WTC11 (cell line): Measurements from ENCODE around the gene MAN2B2. TPM values are rescaled to one million over a fixed set of nuclear protein-coding genes. Genes with fewer than 3 reads are reported as not detected.

Source experiments
- ATAC-seq: fragments of 200-7000 bp; cut with Tn5 transposase; 2 replicates; pipeline ENCODE4 v1.10.0; 2021; ENCODE audit warnings: mild to moderate bottlenecking, moderate library complexity
- CTCF ChIA-PET: fragments of 300-600 bp; sonication (Branson Sonifier 250); formaldehyde crosslinking; loops from one replicate; lab custom pipeline; 2021; ENCODE audit warnings: antibody characterized with exemption; lab: Charles Lee
- POLR2A ChIA-PET: fragments of 350-600 bp; sonication (Branson Sonifier 250); formaldehyde crosslinking; loops from one replicate; lab custom pipeline; 2021; ENCODE audit warnings: antibody characterized with exemption; lab: Charles Lee
- DNase-seq: peaks from one replicate; pipeline ENCODE4 v3.0.0; 2021; ENCODE audit warnings: low spot score
- H3K27ac Mint-ChIP-seq: 2 replicates; pipeline ENCODE4 v1.8.0; 2021; ENCODE audit warnings: mixed read lengths
- H3K27me3 Mint-ChIP-seq: 2 replicates; pipeline ENCODE4 v1.8.0; 2021; ENCODE audit warnings: low read depth, mild to moderate bottlenecking, moderate library complexity, mixed read lengths
- H3K36me3 Mint-ChIP-seq: 2 replicates; pipeline ENCODE4 v1.8.0; 2021; ENCODE audit warnings: mixed read lengths
- H3K4me1 Mint-ChIP-seq: 2 replicates; pipeline ENCODE4 v1.8.0; 2022; ENCODE audit warnings: mixed read lengths
- H3K4me3 Mint-ChIP-seq: 2 replicates; pipeline ENCODE4 v1.8.0; 2021; ENCODE audit warnings: mild to moderate bottlenecking, moderate library complexity, mixed read lengths
- H3K9me3 Mint-ChIP-seq: 2 replicates; pipeline ENCODE4 v1.8.0; 2021; ENCODE audit warnings: mixed read lengths
- E2F1 ChIP-seq: sonication (generic); formaldehyde crosslinking; IDR thresholded peaks from 2 replicates; pipeline ENCODE4 v1.8.0; 2022; ENCODE audit warnings: mild to moderate bottlenecking, missing genetic modification reagents
- E2F4 ChIP-seq: sonication (generic); formaldehyde crosslinking; IDR thresholded peaks from 2 replicates; pipeline ENCODE4 v1.8.1; 2022; ENCODE audit warnings: low read depth, mild to moderate bottlenecking, moderate library complexity, missing genetic modification reagents, borderline replicate concordance
- ETV6 ChIP-seq: sonication (generic); formaldehyde crosslinking; IDR thresholded peaks from 2 replicates; pipeline ENCODE4 v1.8.1; 2022; ENCODE audit warnings: mild to moderate bottlenecking, missing genetic modification reagents
- FOXK1 ChIP-seq: sonication (generic); formaldehyde crosslinking; IDR thresholded peaks from 2 replicates; pipeline ENCODE4 v1.8.0; 2022; ENCODE audit warnings: mild to moderate bottlenecking, moderate library complexity, missing genetic modification reagents
- KAT7 ChIP-seq: sonication (generic); formaldehyde crosslinking; IDR thresholded peaks from 2 replicates; pipeline ENCODE4 v1.8.1; 2023; ENCODE audit warnings: missing genetic modification reagents, mild to moderate bottlenecking, borderline replicate concordance
- MYBL2 ChIP-seq: sonication (generic); formaldehyde crosslinking; IDR thresholded peaks from 2 replicates; pipeline ENCODE4 v1.8.1; 2023; ENCODE audit warnings: mild to moderate bottlenecking, moderate library complexity, missing genetic modification reagents
- NR1H2 ChIP-seq: sonication (generic); formaldehyde crosslinking; IDR thresholded peaks from 2 replicates; pipeline ENCODE4 v1.9.0; 2021; ENCODE audit warnings: mild to moderate bottlenecking, moderate library complexity, missing genetic modification reagents
- TCF7 ChIP-seq: sonication (generic); formaldehyde crosslinking; IDR thresholded peaks from 2 replicates; pipeline ENCODE4 v1.8.0; 2022; ENCODE audit warnings: mild to moderate bottlenecking, low read depth, missing genetic modification reagents, moderate library complexity
- ZBTB21 ChIP-seq: sonication (generic); formaldehyde crosslinking; IDR thresholded peaks from 2 replicates; pipeline ENCODE4 v1.8.1; 2023; ENCODE audit warnings: mild to moderate bottlenecking, missing genetic modification reagents, borderline replicate concordance
- ZNF121 ChIP-seq: sonication (generic); formaldehyde crosslinking; IDR thresholded peaks from 2 replicates; pipeline ENCODE4 v1.8.0; 2023; ENCODE audit warnings: missing genetic modification reagents
- ZNF232 ChIP-seq: sonication (generic); formaldehyde crosslinking; IDR thresholded peaks from 2 replicates; pipeline ENCODE4 v1.8.0; 2022; ENCODE audit warnings: mild to moderate bottlenecking, missing genetic modification reagents
- ZNF317 ChIP-seq: sonication (generic); formaldehyde crosslinking; IDR thresholded peaks from 2 replicates; pipeline ENCODE4 v1.8.1; 2023; ENCODE audit warnings: low read depth, mild to moderate bottlenecking, moderate library complexity, missing genetic modification reagents, borderline replicate concordance
- total RNA-seq: library from RNA; stranded (reverse); gene quantifications from 3 replicates; pipeline ENCODE4 v1.2.3, GENCODE V29; 2021
- TF ChIP-seq, protein P1 (sequence below): sonication (generic); formaldehyde crosslinking; IDR thresholded peaks from 2 replicates; pipeline ENCODE4 v1.8.1; 2023; ENCODE audit warnings: mild to moderate bottlenecking, missing genetic modification reagents, moderate library complexity
- TF ChIP-seq, protein P2 (sequence below): sonication (generic); formaldehyde crosslinking; IDR thresholded peaks from 2 replicates; pipeline ENCODE4 v1.8.1; 2023; ENCODE audit warnings: mild to moderate bottlenecking, missing genetic modification reagents, moderate library complexity

The MAN2B2 gene
- total RNA-seq, 1 experiment from 2014 or later: 6.3 TPM

- POLR2A ChIA-PET: interaction anchor here (0.5 kb wide), 1 partner anchor 90 kb away, joined by 3 read pairs; no protein-coding TSS in a partner anchor
Measured at GRCh38 chr4:6568148-6568547, 6.8 kb upstream of the MAN2B2 start.

GRCh38 chr4:6568689-6569332, 6.2 kb upstream of the MAN2B2 start:
- Mint-ChIP-seq H3K4me3 (no peak overlapping the region), H3K4me1 (no peaks in the 10 kb centered on the region), H3K9me3 (no peaks in the 10 kb centered on the region)
- no peak for TF ChIP-seq NR1H2 (CRISPR knock-in tag)
- no peak for TF ChIP-seq FOXK1 (CRISPR knock-in tag)
- TF ChIP-seq, all 79 proteins: peak for 0
- CTCF ChIA-PET: interaction anchor here (0.7 kb wide), 1 partner anchor 1225 kb away, joined by 3 read pairs; no protein-coding TSS in a partner anchor
- peaks cover 90% of the 10 kb centered on the region for H3K27me3 Mint-ChIP-seq
- ATAC-seq (no peak), DNase-seq (no peak)
- H3K36me3 Mint-ChIP-seq: no peaks in the 10 kb centered on the region
- POLR2A ChIA-PET: no interaction called here
- no peak overlapping the region for H3K27ac Mint-ChIP-seq

More at GRCh38 chr4:6568148-6568547, 6.8 kb upstream of the MAN2B2 start:
- Mint-ChIP-seq H3K27me3 (peaks cover 85% of the 10 kb centered on the region), H3K36me3 (no peaks in the 10 kb centered on the region), H3K4me1 (no peaks in the 10 kb centered on the region), H3K9me3 (no peaks in the 10 kb centered on the region), H3K4me3 (no peak overlapping the region), H3K27ac (no peak overlapping the region)
- TF ChIP-seq ZNF317 (CRISPR knock-in tag) (no peak), MYBL2 (CRISPR knock-in tag) (no peak), E2F1 (CRISPR knock-in tag) (no peak), TCF7 (CRISPR knock-in tag) (no peak), ZNF121 (CRISPR knock-in tag) (0 out of 2 replicates have a peak, but pooled peaks have one; percentile 9), ETV6 (CRISPR knock-in tag) (no peak), ZBTB21 (CRISPR knock-in tag) (no peak), E2F4 (CRISPR knock-in tag) (no peak)
- TF ChIP-seq, protein P1, sequence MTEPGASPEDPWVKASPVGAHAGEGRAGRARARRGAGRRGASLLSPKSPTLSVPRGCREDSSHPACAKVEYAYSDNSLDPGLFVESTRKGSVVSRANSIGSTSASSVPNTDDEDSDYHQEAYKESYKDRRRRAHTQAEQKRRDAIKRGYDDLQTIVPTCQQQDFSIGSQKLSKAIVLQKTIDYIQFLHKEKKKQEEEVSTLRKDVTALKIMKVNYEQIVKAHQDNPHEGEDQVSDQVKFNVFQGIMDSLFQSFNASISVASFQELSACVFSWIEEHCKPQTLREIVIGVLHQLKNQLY (CRISPR knock-in tag): no peak
- CTCF ChIA-PET: no interaction called here
- DNase-seq: no peak
- no peak for ATAC-seq

DNA sequence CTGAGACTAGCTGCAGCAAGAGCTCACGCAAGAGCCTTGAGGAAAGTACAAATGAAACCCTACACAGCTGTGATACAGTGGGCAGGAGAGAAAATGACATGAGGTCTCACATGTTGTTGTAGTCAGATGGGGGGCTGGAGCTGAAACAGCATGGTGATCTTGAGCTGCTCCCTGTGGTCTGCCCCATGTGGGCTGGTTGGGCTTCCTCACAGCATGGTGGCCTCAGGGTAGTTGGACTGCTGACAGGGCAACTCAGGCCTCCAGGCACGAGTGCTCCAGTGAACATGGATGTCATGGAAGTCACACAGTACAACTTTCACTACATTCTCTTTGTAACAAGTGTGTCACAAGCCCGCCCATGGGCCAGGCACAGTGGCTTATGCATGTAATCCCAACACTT, 3.4 kb upstream of the MAN2B2 start:
- ATAC-seq (no peak), DNase-seq (no peak)
- H3K9me3 Mint-ChIP-seq: no peaks in the 10 kb centered on the region
- peaks cover 70% of the 10 kb centered on the region for H3K27me3 Mint-ChIP-seq
- TF ChIP-seq KAT7 (CRISPR knock-in tag): no peak
- TF ChIP-seq ZNF232: no peak
- no peak for TF ChIP-seq ZNF317 (CRISPR knock-in tag)
- TF ChIP-seq E2F1 (CRISPR knock-in tag): no peak
- H3K27ac Mint-ChIP-seq: no peak overlapping the region
- no peaks in the 10 kb centered on the region for H3K36me3 Mint-ChIP-seq
- CTCF ChIA-PET: no interaction called here
- no peak overlapping the region for H3K4me3 Mint-ChIP-seq
- H3K4me1 Mint-ChIP-seq: no peaks in the 10 kb centered on the region; the same call in 1 of the 2 replicates
- POLR2A ChIA-PET: no interaction called here

GRCh38 chr4:6573551-6573950, 1.4 kb upstream of the MAN2B2 start:
- no peak for ATAC-seq
- H3K27ac Mint-ChIP-seq: no peak overlapping the region

More at GRCh38 chr4:6573551-6573950, 1.4 kb upstream of the MAN2B2 start:
- ChIA-PET CTCF (interaction anchor here (0.7 to 1.9 kb wide), 7 partner anchors 23 to 323 kb away, joined by 3 to 9 read pairs (median 6); a partner anchor contains a TSS), POLR2A (interaction anchor here (1.6 kb wide), 1 partner anchor 90 kb away, joined by 3 read pairs; no protein-coding TSS in a partner anchor)
- TF ChIP-seq, protein P1 (CRISPR knock-in tag): no peak
- TF ChIP-seq, protein P2, sequence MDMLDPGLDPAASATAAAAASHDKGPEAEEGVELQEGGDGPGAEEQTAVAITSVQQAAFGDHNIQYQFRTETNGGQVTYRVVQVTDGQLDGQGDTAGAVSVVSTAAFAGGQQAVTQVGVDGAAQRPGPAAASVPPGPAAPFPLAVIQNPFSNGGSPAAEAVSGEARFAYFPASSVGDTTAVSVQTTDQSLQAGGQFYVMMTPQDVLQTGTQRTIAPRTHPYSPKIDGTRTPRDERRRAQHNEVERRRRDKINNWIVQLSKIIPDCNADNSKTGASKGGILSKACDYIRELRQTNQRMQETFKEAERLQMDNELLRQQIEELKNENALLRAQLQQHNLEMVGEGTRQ (CRISPR knock-in tag): peak; percentile 31; the same call in 1 of the 2 replicates
- no peak for DNase-seq
- peaks cover 54% of the 10 kb centered on the region for H3K27me3 Mint-ChIP-seq
- peaks cover 3% of the 10 kb centered on the region; the same call in 1 of the 2 replicates for H3K36me3 Mint-ChIP-seq
- no peaks in the 10 kb centered on the region for H3K9me3 Mint-ChIP-seq
- H3K4me3 Mint-ChIP-seq: no peak overlapping the region
- no peaks in the 10 kb centered on the region; the same call in 1 of the 2 replicates for H3K4me1 Mint-ChIP-seq
